Prostate gland (tissue), 2 donors: ENCODE results near the gene KRT7. TPM values are rescaled to one million over a fixed set of nuclear protein-coding genes. Genes with fewer than 3 reads are reported as not detected.

Experiments used
- DNase-seq: peaks from one replicate; pipeline ENCODE4 v3.0.0-alpha.2; 2019; ENCODE audit warnings: low spot score
- H3K27ac ChIP-seq, 2 donors: fragments of 200-600 bp; sonication (generic); 2 replicates each; pipeline ENCODE4 v1.5.1; 2017 to 2019
- H3K27me3 ChIP-seq: fragments of 200-600 bp; sonication (generic); replicated peaks from 2 replicates; pipeline ENCODE4 v1.5.1; 2019; ENCODE audit not compliant: insufficient read depth
- H3K36me3 ChIP-seq, 2 donors: fragments of 200-600 bp; sonication (generic); 1 replicate in 1 of 2; 2 replicates in 1 of 2; pipeline versions ENCODE4 v1.5.1 to v1.8.1; 2017 to 2019
- H3K4me1 ChIP-seq: fragments of 200-600 bp; sonication (generic); replicated peaks from 2 replicates; pipeline ENCODE4 v1.5.1; 2019
- H3K4me3 ChIP-seq, 2 donors: fragments of 200-600 bp; sonication (generic); 2 replicates each; pipeline ENCODE4 v1.5.1; 2017 to 2019
- H3K9me3 ChIP-seq: fragments of 200-600 bp; sonication (generic); 2 replicates; pipeline ENCODE4 v1.5.1; 2017
- POLR2A ChIP-seq: fragments of 450-650 bp; IDR thresholded peaks from one replicate; pipeline ENCODE4 v1.6.1; 2016; ENCODE audit warnings: antibody characterized with exemption, mild to moderate bottlenecking
- POLR2AphosphoS5 ChIP-seq: sonication (generic); formaldehyde crosslinking; IDR thresholded peaks from one replicate; pipeline ENCODE4 v1.6.1; 2017; ENCODE audit warnings: antibody characterized with exemption
- WGBS: methylation state at CpG from one replicate; pipeline ENCODE4 v1.1.5; 2018; 5-methylcytosine and 5-hydroxymethylcytosine counted together
- intact Hi-C: fragments of 100-400 bp; cut with DNase I; formaldehyde crosslinking; loops from one replicate; pipeline ENCODE4 v1.14.2; 2022
- total RNA-seq, 2 donors: library from RNA; depleted of rRNA; stranded (reverse); fragments of >200 nt; gene quantifications; one replicate each; pipeline ENCODE4 v1.1.0, GENCODE V29; 2016
- TF ChIP-seq, protein P1 (sequence below), 4 experiments: fragments of 200-600 bp in 2 of 4; fragments of 450-650 bp in 2 of 4; sonication (generic) in 2 of 4; IDR thresholded peaks; 1 replicate in 3 of 4; 2 replicates in 1 of 4; pipeline ENCODE4 v1.5.1; 2016 to 2019; ENCODE audit warnings: antibody characterized with exemption in 4 of 4, mild to moderate bottlenecking in 2 of 4, moderate library complexity in 2 of 4

Gene KRT7
- total RNA-seq, 2 donors from 2014 or later = 53.1 to 151 TPM

DNA sequence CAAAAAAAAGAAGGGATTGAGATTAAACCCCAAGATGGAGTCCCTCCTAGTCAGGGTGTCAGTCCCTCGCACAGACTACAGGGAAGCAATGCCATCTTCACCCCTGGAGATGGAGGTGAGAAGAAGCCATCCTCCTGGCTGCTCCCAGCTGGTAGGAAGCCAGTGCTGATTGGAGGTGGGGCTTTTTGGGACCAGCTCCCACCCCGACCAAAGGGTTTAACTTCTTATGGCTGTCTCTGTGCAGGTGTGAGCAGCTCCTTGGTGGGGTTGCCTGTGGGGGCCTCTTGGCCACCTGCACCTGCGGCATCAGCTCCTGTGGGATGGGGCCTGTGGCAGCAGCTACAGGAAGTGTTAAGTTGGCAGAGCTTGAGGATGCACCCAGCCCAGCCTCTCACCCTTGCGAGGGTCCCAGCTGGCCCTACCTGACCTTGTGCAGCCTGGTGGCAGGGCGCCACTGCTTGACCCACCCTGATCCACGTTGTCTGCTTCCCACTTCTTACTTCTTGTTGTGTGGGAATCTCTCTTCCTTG, 37.6 kb downstream of the KRT7 start:
- no peak for TF ChIP-seq POLR2A
- TF ChIP-seq POLR2AphosphoS5 = no peak
- TF ChIP-seq, protein P1, sequence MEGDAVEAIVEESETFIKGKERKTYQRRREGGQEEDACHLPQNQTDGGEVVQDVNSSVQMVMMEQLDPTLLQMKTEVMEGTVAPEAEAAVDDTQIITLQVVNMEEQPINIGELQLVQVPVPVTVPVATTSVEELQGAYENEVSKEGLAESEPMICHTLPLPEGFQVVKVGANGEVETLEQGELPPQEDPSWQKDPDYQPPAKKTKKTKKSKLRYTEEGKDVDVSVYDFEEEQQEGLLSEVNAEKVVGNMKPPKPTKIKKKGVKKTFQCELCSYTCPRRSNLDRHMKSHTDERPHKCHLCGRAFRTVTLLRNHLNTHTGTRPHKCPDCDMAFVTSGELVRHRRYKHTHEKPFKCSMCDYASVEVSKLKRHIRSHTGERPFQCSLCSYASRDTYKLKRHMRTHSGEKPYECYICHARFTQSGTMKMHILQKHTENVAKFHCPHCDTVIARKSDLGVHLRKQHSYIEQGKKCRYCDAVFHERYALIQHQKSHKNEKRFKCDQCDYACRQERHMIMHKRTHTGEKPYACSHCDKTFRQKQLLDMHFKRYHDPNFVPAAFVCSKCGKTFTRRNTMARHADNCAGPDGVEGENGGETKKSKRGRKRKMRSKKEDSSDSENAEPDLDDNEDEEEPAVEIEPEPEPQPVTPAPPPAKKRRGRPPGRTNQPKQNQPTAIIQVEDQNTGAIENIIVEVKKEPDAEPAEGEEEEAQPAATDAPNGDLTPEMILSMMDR (IDR thresholded peaks at IDR 0.05) = no peak
- H3K27ac ChIP-seq = no peak overlapping the region
- intact Hi-C loops = no loop called here
- H3K4me3 ChIP-seq = no peak overlapping the region
- 91% methylated on average over 6 of the region's 6 CpGs for WGBS
- H3K27me3 ChIP-seq = no peaks in the 10 kb centered on the region
- no peak for DNase-seq
- H3K36me3 ChIP-seq = no peaks in the 10 kb centered on the region
- no peaks in the 10 kb centered on the region for H3K9me3 ChIP-seq
- no peaks in the 10 kb centered on the region for H3K4me1 ChIP-seq

DNA sequence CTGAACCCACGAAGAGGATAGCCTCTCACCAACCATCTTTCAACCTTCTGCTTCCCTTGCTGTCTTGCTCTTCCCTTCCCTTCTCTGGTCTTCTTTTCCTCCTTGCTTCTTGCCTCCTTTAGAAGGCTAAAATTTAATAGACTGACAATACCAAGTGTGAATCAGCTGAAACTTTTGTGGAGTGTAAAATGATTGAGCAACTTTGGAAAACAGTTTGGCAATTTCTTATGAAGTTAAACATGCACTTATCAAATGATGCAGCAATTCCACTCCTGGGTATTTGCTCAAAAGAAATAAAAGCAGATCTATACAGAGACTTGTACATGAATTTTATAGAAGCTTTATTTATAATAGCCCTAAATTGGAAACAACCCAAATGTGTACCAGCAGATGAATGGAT, 38.1 kb downstream of the KRT7 start:
- intact Hi-C loops = no loop called here
- no peaks in the 10 kb centered on the region for H3K27me3 ChIP-seq
- TF ChIP-seq POLR2A (no peak), POLR2AphosphoS5 (no peak)
- TF ChIP-seq, protein P1 (IDR thresholded peaks at IDR 0.05) = no peak
- H3K4me1 ChIP-seq = no peaks in the 10 kb centered on the region
- no peak for DNase-seq
- no peak overlapping the region for H3K27ac ChIP-seq
- 92% methylated on average over 1 of the region's 1 CpG for WGBS
- no peaks in the 10 kb centered on the region for H3K36me3 ChIP-seq
- H3K4me3 ChIP-seq = no peak overlapping the region
- no peaks in the 10 kb centered on the region for H3K9me3 ChIP-seq

DNA sequence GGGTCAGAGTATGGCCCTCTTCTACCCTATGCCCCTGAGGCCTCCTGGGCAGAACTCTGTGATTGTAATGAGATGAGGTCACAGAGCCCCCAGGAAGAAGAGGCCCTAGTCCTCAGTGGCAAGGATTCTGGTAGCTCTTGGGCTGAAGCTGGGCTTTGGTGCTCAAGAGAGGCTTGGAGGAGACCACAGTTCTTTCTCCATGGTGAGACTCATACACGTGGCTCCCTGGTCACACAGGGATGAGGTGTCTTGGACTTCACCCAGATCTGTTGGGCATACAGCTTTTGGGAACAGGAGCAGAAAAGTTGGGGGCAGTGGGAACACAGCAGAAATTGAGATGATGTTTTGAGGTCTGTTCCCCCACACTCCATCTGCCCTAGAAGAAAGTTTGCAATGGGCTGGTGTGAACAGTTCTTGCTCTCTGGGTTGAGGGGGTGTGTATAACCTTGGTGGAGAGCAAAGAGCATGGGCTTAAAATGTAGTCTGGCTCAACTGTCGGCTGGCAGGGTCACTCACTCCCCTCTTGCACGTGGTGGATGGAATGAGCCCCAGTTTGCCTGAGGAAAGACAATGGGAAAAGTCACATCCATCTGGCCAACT, 41.6 kb downstream of the KRT7 start, which contains the start of gene KRT86:
Gene KRT86, plus strand, starts transcription at position 125 of the 600 bp plus-strand sequence. CDS start 27,272 bp downstream, outside the sequence.
- no peaks in the 10 kb centered on the region for H3K9me3 ChIP-seq
- 79% methylated on average over 3 of the region's 3 CpGs for WGBS
- no peaks in the 10 kb centered on the region for H3K36me3 ChIP-seq
- H3K4me1 ChIP-seq = peaks cover 5% of the 10 kb centered on the region
- H3K27ac ChIP-seq = no peak within 1 kb of the TSS
- H3K27me3 ChIP-seq = no peaks in the 10 kb centered on the region
- intact Hi-C loops = loop anchor here (5.0 kb wide), 2 partner anchors 53 to 117 kb away; no protein-coding TSS in a partner anchor
- DNase-seq = no peak
- TF ChIP-seq, protein P1 (IDR thresholded peaks at IDR 0.05) = no peak
- no peak for TF ChIP-seq POLR2AphosphoS5
- TF ChIP-seq POLR2A = no peak
- H3K4me3 ChIP-seq = no peak within 1 kb of the TSS

DNA sequence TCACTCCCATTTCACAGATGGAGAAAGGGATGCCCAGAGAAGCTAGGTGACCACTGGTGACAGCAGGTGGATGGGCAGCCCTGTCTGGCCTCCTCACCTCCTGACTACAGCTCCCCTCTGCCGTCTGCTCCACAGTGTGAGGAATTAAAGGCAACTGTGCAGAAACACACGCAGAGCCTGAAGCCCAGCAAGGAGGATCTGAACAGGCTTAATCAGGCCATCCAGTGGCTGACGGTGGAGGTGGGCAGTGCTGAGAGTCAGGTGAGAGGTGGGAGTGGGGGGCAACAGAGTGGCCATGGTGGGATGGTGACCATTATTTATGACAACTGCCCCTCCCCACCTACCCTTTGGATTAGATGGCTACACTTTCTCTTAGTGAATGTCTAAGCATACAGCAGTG, 42.6 kb downstream of the KRT7 start:
- H3K4me3 ChIP-seq = no peak overlapping the region
- peaks cover 5% of the 10 kb centered on the region for H3K4me1 ChIP-seq
- H3K27me3 ChIP-seq = no peaks in the 10 kb centered on the region
- H3K27ac ChIP-seq = no peak overlapping the region
- TF ChIP-seq POLR2A (no peak), POLR2AphosphoS5 (no peak)
- TF ChIP-seq, protein P1 (IDR thresholded peaks at IDR 0.05) = no peak
- intact Hi-C loops = loop anchor here (5.0 kb wide), 2 partner anchors 52 to 118 kb away; no protein-coding TSS in a partner anchor
- H3K36me3 ChIP-seq = no peaks in the 10 kb centered on the region
- no peaks in the 10 kb centered on the region for H3K9me3 ChIP-seq
- DNase-seq = no peak
- 83% methylated on average over 3 of the region's 3 CpGs for WGBS
